GM23338 (cell line): Measurements from ENCODE around the gene SLC22A4. TPM values are rescaled to one million over a fixed set of nuclear protein-coding genes. Genes with fewer than 3 reads are reported as not detected.

Experiments used
- EZH2 ChIP-seq: fragments of 200-600 bp; sonication (generic); IDR thresholded peaks from one replicate; pipeline ENCODE4 v1.8.0; 2017; ENCODE audit warnings: antibody characterized with exemption, mild to moderate bottlenecking, low read depth; ENCODE audit not compliant: unreplicated experiment
- ZNF114 ChIP-seq: fragments of 250-450 bp; sonication (Bioruptor Pico); IDR thresholded peaks from 2 replicates; pipeline ENCODE4 v1.5.0; 2020; ENCODE audit warnings: mild to moderate bottlenecking, moderate library complexity
- polyA plus RNA-seq: library from polyadenylated mRNA; unstranded; fragments of >200 nt; fragmentation: Nextera tagmentation; extraction: Ambion mirVana; gene quantifications from 2 replicates; pipeline ENCODE4 v1.2.1, GENCODE V29; 2016
- total RNA-seq: library from RNA; depleted of rRNA; stranded (reverse); fragments of >200 nt; shearing (Covaris generic); gene quantifications from 2 replicates; pipeline ENCODE4 v1.2.3, GENCODE V29; 2014
- TF ChIP-seq, protein P1 (sequence below): fragments of 250-450 bp; sonication (Bioruptor Pico); IDR thresholded peaks from 2 replicates; pipeline ENCODE4 v1.5.0; 2020; ENCODE audit warnings: mild to moderate bottlenecking, moderate library complexity
- TF ChIP-seq, protein P2 (sequence below): IDR thresholded peaks from one replicate; pipeline ENCODE4 v1.6.1; 2018; ENCODE audit warnings: antibody characterized with exemption; ENCODE audit not compliant: unreplicated experiment
- TF ChIP-seq, protein P3 (sequence below): IDR thresholded peaks from 2 replicates; pipeline ENCODE4 v1.6.1; 2016; ENCODE audit warnings: antibody characterized with exemption

Gene SLC22A4
- total and polyA plus RNA-seq, 2 experiments from 2014 or later = 0.28 to 0.40 TPM

DNA sequence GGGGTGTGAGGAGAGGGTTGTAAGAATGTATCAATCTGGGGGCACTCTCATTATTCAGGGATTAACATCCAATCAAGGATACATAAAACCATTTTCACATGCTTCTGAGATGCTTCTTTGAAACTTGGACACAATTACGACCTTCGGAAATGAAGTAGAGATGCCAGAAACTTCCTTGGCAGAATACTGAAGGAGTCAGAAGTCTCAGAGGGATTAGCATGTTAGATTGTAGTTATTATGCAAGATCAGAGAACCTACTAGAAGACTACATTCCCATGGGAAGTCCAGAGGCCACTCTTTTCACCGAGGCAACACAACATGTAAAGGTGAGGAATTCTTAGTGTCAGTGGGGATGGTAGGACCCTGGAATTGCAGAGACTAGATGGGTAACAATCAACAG lies 5.1 kb upstream of the SLC22A4 start (continued):
- TF ChIP-seq, protein P1, sequence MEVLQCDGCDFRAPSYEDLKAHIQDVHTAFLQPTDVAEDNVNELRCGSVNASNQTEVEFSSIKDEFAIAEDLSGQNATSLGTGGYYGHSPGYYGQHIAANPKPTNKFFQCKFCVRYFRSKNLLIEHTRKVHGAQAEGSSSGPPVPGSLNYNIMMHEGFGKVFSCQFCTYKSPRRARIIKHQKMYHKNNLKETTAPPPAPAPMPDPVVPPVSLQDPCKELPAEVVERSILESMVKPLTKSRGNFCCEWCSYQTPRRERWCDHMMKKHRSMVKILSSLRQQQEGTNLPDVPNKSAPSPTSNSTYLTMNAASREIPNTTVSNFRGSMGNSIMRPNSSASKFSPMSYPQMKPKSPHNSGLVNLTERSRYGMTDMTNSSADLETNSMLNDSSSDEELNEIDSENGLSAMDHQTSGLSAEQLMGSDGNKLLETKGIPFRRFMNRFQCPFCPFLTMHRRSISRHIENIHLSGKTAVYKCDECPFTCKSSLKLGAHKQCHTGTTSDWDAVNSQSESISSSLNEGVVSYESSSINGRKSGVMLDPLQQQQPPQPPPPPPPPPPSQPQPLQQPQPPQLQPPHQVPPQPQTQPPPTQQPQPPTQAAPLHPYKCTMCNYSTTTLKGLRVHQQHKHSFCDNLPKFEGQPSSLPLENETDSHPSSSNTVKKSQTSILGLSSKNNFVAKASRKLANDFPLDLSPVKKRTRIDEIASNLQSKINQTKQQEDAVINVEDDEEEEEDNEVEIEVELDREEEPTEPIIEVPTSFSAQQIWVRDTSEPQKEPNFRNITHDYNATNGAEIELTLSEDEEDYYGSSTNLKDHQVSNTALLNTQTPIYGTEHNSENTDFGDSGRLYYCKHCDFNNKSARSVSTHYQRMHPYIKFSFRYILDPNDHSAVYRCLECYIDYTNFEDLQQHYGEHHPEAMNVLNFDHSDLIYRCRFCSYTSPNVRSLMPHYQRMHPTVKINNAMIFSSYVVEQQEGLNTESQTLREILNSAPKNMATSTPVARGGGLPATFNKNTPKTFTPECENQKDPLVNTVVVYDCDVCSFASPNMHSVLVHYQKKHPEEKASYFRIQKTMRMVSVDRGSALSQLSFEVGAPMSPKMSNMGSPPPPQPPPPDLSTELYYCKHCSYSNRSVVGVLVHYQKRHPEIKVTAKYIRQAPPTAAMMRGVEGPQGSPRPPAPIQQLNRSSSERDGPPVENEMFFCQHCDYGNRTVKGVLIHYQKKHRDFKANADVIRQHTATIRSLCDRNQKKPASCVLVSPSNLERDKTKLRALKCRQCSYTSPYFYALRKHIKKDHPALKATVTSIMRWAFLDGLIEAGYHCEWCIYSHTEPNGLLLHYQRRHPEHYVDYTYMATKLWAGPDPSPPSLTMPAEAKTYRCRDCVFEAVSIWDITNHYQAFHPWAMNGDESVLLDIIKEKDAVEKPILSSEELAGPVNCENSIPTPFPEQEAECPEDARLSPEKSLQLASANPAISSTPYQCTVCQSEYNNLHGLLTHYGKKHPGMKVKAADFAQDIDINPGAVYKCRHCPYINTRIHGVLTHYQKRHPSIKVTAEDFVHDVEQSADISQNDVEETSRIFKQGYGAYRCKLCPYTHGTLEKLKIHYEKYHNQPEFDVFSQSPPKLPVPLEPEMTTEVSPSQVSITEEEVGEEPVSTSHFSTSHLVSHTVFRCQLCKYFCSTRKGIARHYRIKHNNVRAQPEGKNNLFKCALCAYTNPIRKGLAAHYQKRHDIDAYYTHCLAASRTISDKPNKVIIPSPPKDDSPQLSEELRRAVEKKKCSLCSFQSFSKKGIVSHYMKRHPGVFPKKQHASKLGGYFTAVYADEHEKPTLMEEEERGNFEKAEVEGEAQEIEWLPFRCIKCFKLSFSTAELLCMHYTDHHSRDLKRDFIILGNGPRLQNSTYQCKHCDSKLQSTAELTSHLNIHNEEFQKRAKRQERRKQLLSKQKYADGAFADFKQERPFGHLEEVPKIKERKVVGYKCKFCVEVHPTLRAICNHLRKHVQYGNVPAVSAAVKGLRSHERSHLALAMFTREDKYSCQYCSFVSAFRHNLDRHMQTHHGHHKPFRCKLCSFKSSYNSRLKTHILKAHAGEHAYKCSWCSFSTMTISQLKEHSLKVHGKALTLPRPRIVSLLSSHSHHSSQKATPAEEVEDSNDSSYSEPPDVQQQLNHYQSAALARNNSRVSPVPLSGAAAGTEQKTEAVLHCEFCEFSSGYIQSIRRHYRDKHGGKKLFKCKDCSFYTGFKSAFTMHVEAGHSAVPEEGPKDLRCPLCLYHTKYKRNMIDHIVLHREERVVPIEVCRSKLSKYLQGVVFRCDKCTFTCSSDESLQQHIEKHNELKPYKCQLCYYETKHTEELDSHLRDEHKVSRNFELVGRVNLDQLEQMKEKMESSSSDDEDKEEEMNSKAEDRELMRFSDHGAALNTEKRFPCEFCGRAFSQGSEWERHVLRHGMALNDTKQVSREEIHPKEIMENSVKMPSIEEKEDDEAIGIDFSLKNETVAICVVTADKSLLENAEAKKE (CRISPR knock-in tag) = no peak
- TF ChIP-seq, protein P2, sequence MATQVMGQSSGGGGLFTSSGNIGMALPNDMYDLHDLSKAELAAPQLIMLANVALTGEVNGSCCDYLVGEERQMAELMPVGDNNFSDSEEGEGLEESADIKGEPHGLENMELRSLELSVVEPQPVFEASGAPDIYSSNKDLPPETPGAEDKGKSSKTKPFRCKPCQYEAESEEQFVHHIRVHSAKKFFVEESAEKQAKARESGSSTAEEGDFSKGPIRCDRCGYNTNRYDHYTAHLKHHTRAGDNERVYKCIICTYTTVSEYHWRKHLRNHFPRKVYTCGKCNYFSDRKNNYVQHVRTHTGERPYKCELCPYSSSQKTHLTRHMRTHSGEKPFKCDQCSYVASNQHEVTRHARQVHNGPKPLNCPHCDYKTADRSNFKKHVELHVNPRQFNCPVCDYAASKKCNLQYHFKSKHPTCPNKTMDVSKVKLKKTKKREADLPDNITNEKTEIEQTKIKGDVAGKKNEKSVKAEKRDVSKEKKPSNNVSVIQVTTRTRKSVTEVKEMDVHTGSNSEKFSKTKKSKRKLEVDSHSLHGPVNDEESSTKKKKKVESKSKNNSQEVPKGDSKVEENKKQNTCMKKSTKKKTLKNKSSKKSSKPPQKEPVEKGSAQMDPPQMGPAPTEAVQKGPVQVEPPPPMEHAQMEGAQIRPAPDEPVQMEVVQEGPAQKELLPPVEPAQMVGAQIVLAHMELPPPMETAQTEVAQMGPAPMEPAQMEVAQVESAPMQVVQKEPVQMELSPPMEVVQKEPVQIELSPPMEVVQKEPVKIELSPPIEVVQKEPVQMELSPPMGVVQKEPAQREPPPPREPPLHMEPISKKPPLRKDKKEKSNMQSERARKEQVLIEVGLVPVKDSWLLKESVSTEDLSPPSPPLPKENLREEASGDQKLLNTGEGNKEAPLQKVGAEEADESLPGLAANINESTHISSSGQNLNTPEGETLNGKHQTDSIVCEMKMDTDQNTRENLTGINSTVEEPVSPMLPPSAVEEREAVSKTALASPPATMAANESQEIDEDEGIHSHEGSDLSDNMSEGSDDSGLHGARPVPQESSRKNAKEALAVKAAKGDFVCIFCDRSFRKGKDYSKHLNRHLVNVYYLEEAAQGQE = no peak
- TF ChIP-seq, protein P3, sequence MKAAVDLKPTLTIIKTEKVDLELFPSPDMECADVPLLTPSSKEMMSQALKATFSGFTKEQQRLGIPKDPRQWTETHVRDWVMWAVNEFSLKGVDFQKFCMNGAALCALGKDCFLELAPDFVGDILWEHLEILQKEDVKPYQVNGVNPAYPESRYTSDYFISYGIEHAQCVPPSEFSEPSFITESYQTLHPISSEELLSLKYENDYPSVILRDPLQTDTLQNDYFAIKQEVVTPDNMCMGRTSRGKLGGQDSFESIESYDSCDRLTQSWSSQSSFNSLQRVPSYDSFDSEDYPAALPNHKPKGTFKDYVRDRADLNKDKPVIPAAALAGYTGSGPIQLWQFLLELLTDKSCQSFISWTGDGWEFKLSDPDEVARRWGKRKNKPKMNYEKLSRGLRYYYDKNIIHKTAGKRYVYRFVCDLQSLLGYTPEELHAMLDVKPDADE = no peak
- TF ChIP-seq EZH2 (no peak), ZNF114 (CRISPR knock-in tag) (no peak)
